Measurements from ENCODE around the gene MOCS3. TPM values are rescaled to one million over a fixed set of nuclear protein-coding genes. Genes with fewer than 3 reads are reported as not detected.

The MOCS3 gene
- total and polyA plus RNA-seq, 2 of the 13 experiments (the other 11 are each of a cell fraction or from before 2014, with no cell fraction given), result 3.7 to 8.4 TPM

DNA sequence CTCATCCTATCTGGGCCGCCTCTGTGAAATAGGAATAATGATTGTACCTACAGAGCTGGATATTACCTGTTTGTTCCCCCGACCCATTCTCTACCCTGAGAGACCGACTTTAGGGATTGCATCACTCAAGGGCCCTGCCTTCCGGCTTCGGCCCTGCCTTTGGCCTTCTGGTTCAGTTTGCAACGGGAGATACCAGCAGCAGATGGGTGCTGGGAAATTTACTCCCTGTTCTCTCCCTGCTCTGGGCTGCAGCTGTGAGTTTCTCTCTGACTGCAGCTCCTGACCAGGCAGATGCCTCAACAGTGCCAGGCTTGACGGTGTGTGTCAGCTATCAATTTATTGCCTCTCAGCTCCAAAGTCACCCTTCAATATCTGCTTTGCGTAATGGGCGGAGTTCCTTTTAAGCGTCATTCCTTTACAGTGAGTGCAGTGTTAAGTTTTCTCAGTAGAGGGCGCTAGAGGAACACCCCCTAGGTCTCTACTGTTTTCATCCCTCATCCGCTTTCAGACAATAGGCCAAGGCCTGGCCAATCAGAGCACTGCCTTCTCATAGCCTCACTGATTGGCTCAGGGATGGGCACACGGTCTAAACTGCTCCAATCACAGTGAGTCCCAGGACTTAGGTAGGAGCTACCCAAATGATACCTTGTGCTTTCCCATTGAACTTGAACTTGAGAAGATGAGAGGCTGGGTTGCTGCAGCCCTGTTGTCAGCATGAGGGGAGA lies 34.3 kb downstream of the MOCS3 start (continued):
- TF ChIP-seq SRSF4 (IDR thresholded peaks at IDR 0.05; ENCODE audit: low read depth, low read length, poor library complexity, severe bottlenecking) (no peak), NFE2L1 (CRISPR knock-in tag; IDR thresholded peaks at IDR 0.05; ENCODE audit: borderline replicate concordance) (no peak; the same call in 1 of the 2 replicates), ZFX (CRISPR knock-in tag; IDR thresholded peaks at IDR 0.05; ENCODE audit: low read depth) (peak; percentile 45; the same call in 1 of the 2 replicates), ELF3 (CRISPR knock-in tag; IDR thresholded peaks at IDR 0.05) (0 out of 2 replicates have a peak, but pooled peaks have one; percentile 26), GABPB1 (CRISPR knock-in tag; IDR thresholded peaks at IDR 0.05) (peak; percentile 55), ZFP41 (CRISPR knock-in tag; IDR thresholded peaks at IDR 0.05; ENCODE audit: borderline replicate concordance) (no peak), RNF2 (conservative IDR thresholded peaks at IDR 0.05; ENCODE audit: low read depth) (0 out of 2 replicates have a peak, but pooled peaks have one; percentile 32), ETV6 (CRISPR knock-in tag; conservative IDR thresholded peaks at IDR 0.05) (no peak), ZFAT (CRISPR knock-in tag; conservative IDR thresholded peaks at IDR 0.05) (no peak), ZBTB14 (CRISPR knock-in tag; IDR thresholded peaks at IDR 0.05) (no peak), ZBTB8A (CRISPR knock-in tag; IDR thresholded peaks at IDR 0.05; ENCODE audit: borderline replicate concordance, low read depth) (no peak), CCAR2 (optimal IDR thresholded peaks at IDR 0.05; ENCODE audit: low read depth, low read length) (no peak), ZNF235 (CRISPR knock-in tag; IDR thresholded peaks at IDR 0.05; ENCODE audit: borderline replicate concordance) (no peak), EHMT2 (IDR thresholded peaks at IDR 0.05; ENCODE audit: borderline replicate concordance, low read depth, low read length) (no peak), TRIM22 (IDR thresholded peaks at IDR 0.05) (no peak), MED13 (CRISPR knock-in tag; IDR thresholded peaks at IDR 0.05) (no peak), CREB1 (IDR thresholded peaks at IDR 0.05) (0 out of 2 replicates have a peak, but pooled peaks have one; percentile 31), CREB1 (CRISPR knock-in tag; IDR thresholded peaks at IDR 0.05) (no peak)
- TF ChIP-seq, protein P1, sequence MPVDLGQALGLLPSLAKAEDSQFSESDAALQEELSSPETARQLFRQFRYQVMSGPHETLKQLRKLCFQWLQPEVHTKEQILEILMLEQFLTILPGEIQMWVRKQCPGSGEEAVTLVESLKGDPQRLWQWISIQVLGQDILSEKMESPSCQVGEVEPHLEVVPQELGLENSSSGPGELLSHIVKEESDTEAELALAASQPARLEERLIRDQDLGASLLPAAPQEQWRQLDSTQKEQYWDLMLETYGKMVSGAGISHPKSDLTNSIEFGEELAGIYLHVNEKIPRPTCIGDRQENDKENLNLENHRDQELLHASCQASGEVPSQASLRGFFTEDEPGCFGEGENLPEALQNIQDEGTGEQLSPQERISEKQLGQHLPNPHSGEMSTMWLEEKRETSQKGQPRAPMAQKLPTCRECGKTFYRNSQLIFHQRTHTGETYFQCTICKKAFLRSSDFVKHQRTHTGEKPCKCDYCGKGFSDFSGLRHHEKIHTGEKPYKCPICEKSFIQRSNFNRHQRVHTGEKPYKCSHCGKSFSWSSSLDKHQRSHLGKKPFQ (CRISPR knock-in tag; IDR thresholded peaks at IDR 0.05; ENCODE audit: insufficient replicate concordance), result no peak
- TF ChIP-seq, protein P2, sequence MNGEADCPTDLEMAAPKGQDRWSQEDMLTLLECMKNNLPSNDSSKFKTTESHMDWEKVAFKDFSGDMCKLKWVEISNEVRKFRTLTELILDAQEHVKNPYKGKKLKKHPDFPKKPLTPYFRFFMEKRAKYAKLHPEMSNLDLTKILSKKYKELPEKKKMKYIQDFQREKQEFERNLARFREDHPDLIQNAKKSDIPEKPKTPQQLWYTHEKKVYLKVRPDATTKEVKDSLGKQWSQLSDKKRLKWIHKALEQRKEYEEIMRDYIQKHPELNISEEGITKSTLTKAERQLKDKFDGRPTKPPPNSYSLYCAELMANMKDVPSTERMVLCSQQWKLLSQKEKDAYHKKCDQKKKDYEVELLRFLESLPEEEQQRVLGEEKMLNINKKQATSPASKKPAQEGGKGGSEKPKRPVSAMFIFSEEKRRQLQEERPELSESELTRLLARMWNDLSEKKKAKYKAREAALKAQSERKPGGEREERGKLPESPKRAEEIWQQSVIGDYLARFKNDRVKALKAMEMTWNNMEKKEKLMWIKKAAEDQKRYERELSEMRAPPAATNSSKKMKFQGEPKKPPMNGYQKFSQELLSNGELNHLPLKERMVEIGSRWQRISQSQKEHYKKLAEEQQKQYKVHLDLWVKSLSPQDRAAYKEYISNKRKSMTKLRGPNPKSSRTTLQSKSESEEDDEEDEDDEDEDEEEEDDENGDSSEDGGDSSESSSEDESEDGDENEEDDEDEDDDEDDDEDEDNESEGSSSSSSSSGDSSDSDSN (CRISPR knock-in tag; IDR thresholded peaks at IDR 0.05), result 0 out of 2 replicates have a peak, but pooled peaks have one; percentile 25
- TF ChIP-seq, protein P3, sequence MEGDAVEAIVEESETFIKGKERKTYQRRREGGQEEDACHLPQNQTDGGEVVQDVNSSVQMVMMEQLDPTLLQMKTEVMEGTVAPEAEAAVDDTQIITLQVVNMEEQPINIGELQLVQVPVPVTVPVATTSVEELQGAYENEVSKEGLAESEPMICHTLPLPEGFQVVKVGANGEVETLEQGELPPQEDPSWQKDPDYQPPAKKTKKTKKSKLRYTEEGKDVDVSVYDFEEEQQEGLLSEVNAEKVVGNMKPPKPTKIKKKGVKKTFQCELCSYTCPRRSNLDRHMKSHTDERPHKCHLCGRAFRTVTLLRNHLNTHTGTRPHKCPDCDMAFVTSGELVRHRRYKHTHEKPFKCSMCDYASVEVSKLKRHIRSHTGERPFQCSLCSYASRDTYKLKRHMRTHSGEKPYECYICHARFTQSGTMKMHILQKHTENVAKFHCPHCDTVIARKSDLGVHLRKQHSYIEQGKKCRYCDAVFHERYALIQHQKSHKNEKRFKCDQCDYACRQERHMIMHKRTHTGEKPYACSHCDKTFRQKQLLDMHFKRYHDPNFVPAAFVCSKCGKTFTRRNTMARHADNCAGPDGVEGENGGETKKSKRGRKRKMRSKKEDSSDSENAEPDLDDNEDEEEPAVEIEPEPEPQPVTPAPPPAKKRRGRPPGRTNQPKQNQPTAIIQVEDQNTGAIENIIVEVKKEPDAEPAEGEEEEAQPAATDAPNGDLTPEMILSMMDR (CRISPR knock-in tag; IDR thresholded peaks at IDR 0.05), result peak; percentile 89

Data from HepG2 (cell line).